ENCODE results near the gene CALN1. TPM values are rescaled to one million over a fixed set of nuclear protein-coding genes. Genes with fewer than 3 reads are reported as not detected.

CALN1 gene
- total and polyA plus RNA-seq, 9 donors = under 0.01 to 0.18 (median 0.13) TPM; not detected in 2

DNA sequence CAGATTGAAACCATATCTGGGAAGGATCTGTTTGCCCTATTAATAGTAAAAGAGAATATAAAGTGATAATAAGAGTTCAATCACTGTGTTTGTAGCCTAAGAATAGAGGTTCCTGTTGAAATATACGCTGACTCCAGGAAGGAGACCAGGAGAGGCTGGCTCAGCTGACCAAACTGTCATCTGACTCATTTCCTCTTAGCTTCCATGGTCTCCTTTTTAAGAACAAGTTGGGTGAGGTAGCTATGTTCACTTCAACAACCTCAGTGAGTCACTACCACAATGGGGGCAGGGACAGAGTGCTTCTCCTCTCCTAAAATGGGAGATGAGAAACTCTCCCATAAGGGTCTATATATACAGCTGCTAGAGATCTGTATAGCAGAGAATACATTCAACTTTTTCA lies 543.3 kb downstream of the CALN1 start:
- H3K27me3 ChIP-seq = no peaks in the 10 kb centered on the region
- WGBS, 3 donors = 78 to 88% (median 85%) methylated on average over 1 of the region's 1 CpG
- no peaks in the 10 kb centered on the region for H3K36me3 ChIP-seq
- H3K4me3 ChIP-seq = no peak overlapping the region
- TF ChIP-seq POLR2A (IDR thresholded peaks at IDR 0.05) = no peak
- no peak for TF ChIP-seq EP300 (IDR thresholded peaks at IDR 0.05)
- TF ChIP-seq, protein P1, sequence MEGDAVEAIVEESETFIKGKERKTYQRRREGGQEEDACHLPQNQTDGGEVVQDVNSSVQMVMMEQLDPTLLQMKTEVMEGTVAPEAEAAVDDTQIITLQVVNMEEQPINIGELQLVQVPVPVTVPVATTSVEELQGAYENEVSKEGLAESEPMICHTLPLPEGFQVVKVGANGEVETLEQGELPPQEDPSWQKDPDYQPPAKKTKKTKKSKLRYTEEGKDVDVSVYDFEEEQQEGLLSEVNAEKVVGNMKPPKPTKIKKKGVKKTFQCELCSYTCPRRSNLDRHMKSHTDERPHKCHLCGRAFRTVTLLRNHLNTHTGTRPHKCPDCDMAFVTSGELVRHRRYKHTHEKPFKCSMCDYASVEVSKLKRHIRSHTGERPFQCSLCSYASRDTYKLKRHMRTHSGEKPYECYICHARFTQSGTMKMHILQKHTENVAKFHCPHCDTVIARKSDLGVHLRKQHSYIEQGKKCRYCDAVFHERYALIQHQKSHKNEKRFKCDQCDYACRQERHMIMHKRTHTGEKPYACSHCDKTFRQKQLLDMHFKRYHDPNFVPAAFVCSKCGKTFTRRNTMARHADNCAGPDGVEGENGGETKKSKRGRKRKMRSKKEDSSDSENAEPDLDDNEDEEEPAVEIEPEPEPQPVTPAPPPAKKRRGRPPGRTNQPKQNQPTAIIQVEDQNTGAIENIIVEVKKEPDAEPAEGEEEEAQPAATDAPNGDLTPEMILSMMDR (IDR thresholded peaks at IDR 0.05) = no peak
- no peaks in the 10 kb centered on the region for H3K4me1 ChIP-seq (ENCODE audit: insufficient read depth)
- no peak overlapping the region for H3K27ac ChIP-seq
- intact Hi-C loops (cut with DNase I) = no loop called here
- no peak for DNase-seq
- no peaks in the 10 kb centered on the region for H3K9me3 ChIP-seq

DNA sequence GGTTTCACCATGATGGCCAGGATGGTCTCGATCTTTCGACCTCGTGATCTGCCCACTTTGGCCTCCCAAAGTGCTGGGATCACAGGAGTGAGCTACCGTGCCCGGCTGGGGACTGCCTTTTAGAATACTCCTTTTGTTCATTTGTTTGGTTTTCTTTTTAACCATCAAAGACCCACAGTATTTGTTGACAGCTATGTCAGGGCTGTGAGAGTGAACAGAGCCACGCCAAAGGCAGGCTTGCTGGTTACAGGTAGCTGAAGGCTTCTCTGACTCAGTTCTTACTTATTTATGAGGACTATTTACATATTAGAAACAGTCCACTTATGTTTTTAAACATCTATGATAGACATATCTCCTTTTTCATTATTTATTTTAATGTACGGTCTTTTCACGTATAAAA lies 544.5 kb downstream of the CALN1 start:
- intact Hi-C loops (cut with DNase I) = no loop called here
- Histone ChIP-seq H3K4me3 (no peak overlapping the region), H3K27me3 (no peaks in the 10 kb centered on the region), H3K9me3 (no peaks in the 10 kb centered on the region), H3K4me1 (ENCODE audit: insufficient read depth) (no peaks in the 10 kb centered on the region), H3K36me3 (no peaks in the 10 kb centered on the region), H3K27ac (no peak overlapping the region)
- TF ChIP-seq EP300 (IDR thresholded peaks at IDR 0.05) (no peak), POLR2A (IDR thresholded peaks at IDR 0.05) (no peak)
- TF ChIP-seq, protein P1 (IDR thresholded peaks at IDR 0.05) = no peak
- WGBS, 3 donors = 80 to 82% (median 81%) methylated on average over 8 of the region's 8 CpGs
- no peak for DNase-seq

DNA sequence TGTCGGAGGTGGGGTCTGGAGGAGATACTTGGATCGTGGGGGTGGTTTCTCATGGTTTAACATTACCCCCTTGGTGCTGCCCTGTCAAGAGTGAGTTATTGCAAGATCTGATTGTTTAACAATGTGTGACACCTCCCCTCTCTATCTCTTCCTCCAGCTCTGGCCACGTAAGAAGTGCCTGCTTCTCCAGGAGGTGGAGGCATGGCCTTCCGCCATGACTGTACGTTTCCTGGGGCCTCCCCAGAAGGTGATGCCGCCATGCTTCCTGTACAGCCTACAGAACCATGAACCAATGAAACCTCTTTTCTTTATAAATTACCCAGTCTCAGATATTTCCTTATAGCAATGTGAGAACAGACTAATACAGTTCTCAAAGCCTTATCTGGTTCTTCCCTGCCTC lies 547.0 kb downstream of the CALN1 start:
- Histone ChIP-seq H3K9me3 (no peaks in the 10 kb centered on the region), H3K4me3 (no peak overlapping the region), H3K27ac (no peak overlapping the region), H3K4me1 (ENCODE audit: insufficient read depth) (no peaks in the 10 kb centered on the region), H3K27me3 (no peaks in the 10 kb centered on the region), H3K36me3 (no peaks in the 10 kb centered on the region)
- WGBS, 3 donors = 62 to 68% (median 63%) methylated on average over 6 of the region's 6 CpGs
- no peak for DNase-seq
- no peak for TF ChIP-seq POLR2A (IDR thresholded peaks at IDR 0.05)
- TF ChIP-seq, protein P1 (IDR thresholded peaks at IDR 0.05) = no peak
- TF ChIP-seq EP300 (IDR thresholded peaks at IDR 0.05) = no peak
- intact Hi-C loops (cut with DNase I) = no loop called here

DNA sequence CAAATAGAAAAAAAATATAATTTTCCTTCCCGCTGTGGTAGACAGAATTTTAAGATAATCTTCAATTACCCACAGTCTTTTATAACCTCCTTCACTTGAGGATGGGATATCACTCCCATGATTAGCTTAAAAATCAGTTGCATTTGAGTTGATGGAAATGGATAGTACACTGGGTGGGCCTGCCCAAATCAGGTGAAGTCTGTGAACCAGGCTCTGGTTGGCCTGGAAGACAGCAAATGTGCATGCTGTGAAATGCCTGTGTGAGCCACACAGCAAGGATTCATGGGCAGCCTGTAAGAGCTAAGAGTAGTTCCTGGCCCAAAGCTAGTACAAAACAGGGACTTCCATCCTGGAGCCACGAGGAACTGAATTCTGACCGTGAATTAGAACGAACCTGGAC lies 548.0 kb downstream of the CALN1 start:
- no peak for TF ChIP-seq POLR2A (IDR thresholded peaks at IDR 0.05)
- TF ChIP-seq, protein P1 (IDR thresholded peaks at IDR 0.05) = no peak
- TF ChIP-seq EP300 (IDR thresholded peaks at IDR 0.05) = no peak
- Histone ChIP-seq H3K4me3 (no peak overlapping the region), H3K36me3 (no peaks in the 10 kb centered on the region), H3K27me3 (no peaks in the 10 kb centered on the region), H3K9me3 (no peaks in the 10 kb centered on the region), H3K27ac (no peak overlapping the region), H3K4me1 (ENCODE audit: insufficient read depth) (no peaks in the 10 kb centered on the region)
- 84 to 90% (median 86%) methylated on average over 4 of the region's 4 CpGs for WGBS, 3 donors
- intact Hi-C loops (cut with DNase I) = no loop called here
- no peak for DNase-seq

DNA sequence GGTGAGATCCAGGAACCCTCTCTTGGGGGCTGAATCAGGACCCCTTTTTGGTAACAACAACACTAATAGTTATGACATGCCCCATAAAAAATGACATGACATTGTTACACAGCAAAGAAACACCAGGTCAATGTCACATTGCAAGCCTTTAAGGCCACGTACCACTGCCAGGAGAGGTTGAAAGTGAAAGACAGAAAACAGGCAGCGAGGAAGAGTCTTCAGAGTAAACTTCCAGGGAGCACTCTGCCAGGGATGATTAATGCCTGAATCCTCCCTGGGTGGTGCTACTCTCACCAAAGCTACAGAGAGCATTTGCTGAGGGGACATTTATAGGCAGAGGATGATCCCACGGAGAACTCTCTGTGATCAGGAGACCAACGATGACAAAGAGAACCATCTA lies 551.6 kb downstream of the CALN1 start:
- TF ChIP-seq EP300 (IDR thresholded peaks at IDR 0.05) = no peak
- TF ChIP-seq, protein P1 (IDR thresholded peaks at IDR 0.05) = no peak
- no peak for TF ChIP-seq POLR2A (IDR thresholded peaks at IDR 0.05)
- WGBS, 3 donors = 57 to 64% (median 63%) methylated on average over 4 of the region's 4 CpGs
- no peak overlapping the region for H3K4me3 ChIP-seq
- no peaks in the 10 kb centered on the region for H3K27me3 ChIP-seq
- H3K36me3 ChIP-seq = no peaks in the 10 kb centered on the region
- no peaks in the 10 kb centered on the region for H3K9me3 ChIP-seq
- no peaks in the 10 kb centered on the region for H3K4me1 ChIP-seq (ENCODE audit: insufficient read depth)
- intact Hi-C loops (cut with DNase I) = no loop called here
- H3K27ac ChIP-seq = no peak overlapping the region
- DNase-seq = no peak

All from ovary (tissue), 9 donors.